ENCODE data around the gene NFIX. TPM values are rescaled to one million over a fixed set of nuclear protein-coding genes. Genes with fewer than 3 reads are reported as not detected.
A peak's percentile ranks its signal among the peaks of the same experiment; 100 is the strongest.

The NFIX gene
- total RNA-seq, 1 donor from 2014 or later, result 5.0 TPM

- no peak for DNase-seq (ENCODE audit: extremely low read depth, low read depth, low spot score)
These were observed 58.0 kb downstream of the NFIX start for GRCh38 chr19:13053238-13053637.

GRCh38 chr19:13053761-13054625 is 58.7 kb downstream of the NFIX start:
- peak; percentile 63 for DNase-seq (ENCODE audit: extremely low read depth, low read depth, low spot score)

GRCh38 chr19:13054626-13055212 is 59.4 kb downstream of the NFIX start:
- DNase-seq (ENCODE audit: extremely low read depth, low read depth, low spot score), result no peak

GRCh38 chr19:13055213-13056051 is 60.2 kb downstream of the NFIX start:
- no peak for DNase-seq (ENCODE audit: extremely low read depth, low read depth, low spot score)

GRCh38 chr19:13056052-13056660 is 60.9 kb downstream of the NFIX start:
- DNase-seq (ENCODE audit: extremely low read depth, low read depth, low spot score), result no peak

- no peak for DNase-seq (ENCODE audit: extremely low read depth, low read depth, low spot score)
These were observed 61.9 kb downstream of the NFIX start for GRCh38 chr19:13057147-13057572.

GRCh38 chr19:13057744-13058143 is 62.5 kb downstream of the NFIX start:
- DNase-seq (ENCODE audit: extremely low read depth, low read depth, low spot score), result no peak

- DNase-seq (ENCODE audit: extremely low read depth, low read depth, low spot score), result no peak
These were observed 63.8 kb downstream of the NFIX start for GRCh38 chr19:13058951-13059660.

- DNase-seq (ENCODE audit: extremely low read depth, low read depth, low spot score), result no peak
These were observed 65.1 kb downstream of the NFIX start for GRCh38 chr19:13060233-13060963.

GRCh38 chr19:13060964-13061927 is 66.0 kb downstream of the NFIX start:
- no peak for DNase-seq (ENCODE audit: extremely low read depth, low read depth, low spot score)

GRCh38 chr19:13062317-13062716 is 67.0 kb downstream of the NFIX start:
- DNase-seq (ENCODE audit: extremely low read depth, low read depth, low spot score), result no peak

GRCh38 chr19:13063461-13064091 is 68.3 kb downstream of the NFIX start:
- no peak for DNase-seq (ENCODE audit: extremely low read depth, low read depth, low spot score)

- no peak for DNase-seq (ENCODE audit: extremely low read depth, low read depth, low spot score)
These were observed 68.8 kb downstream of the NFIX start for GRCh38 chr19:13064092-13064489.

- DNase-seq (ENCODE audit: extremely low read depth, low read depth, low spot score), result no peak
These were observed 71.0 kb downstream of the NFIX start for GRCh38 chr19:13066226-13066625.

GRCh38 chr19:13066933-13067807 is 71.9 kb downstream of the NFIX start:
- DNase-seq (ENCODE audit: extremely low read depth, low read depth, low spot score), result no peak

- no peak for DNase-seq (ENCODE audit: extremely low read depth, low read depth, low spot score)
These were observed 73.0 kb downstream of the NFIX start for GRCh38 chr19:13068085-13068846.

All from glomerular endothelial cell (primary cell).